ENCODE measurements around the gene S1PR4.

S1PR4 gene, protein sequence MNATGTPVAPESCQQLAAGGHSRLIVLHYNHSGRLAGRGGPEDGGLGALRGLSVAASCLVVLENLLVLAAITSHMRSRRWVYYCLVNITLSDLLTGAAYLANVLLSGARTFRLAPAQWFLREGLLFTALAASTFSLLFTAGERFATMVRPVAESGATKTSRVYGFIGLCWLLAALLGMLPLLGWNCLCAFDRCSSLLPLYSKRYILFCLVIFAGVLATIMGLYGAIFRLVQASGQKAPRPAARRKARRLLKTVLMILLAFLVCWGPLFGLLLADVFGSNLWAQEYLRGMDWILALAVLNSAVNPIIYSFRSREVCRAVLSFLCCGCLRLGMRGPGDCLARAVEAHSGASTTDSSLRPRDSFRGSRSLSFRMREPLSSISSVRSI

DNA sequence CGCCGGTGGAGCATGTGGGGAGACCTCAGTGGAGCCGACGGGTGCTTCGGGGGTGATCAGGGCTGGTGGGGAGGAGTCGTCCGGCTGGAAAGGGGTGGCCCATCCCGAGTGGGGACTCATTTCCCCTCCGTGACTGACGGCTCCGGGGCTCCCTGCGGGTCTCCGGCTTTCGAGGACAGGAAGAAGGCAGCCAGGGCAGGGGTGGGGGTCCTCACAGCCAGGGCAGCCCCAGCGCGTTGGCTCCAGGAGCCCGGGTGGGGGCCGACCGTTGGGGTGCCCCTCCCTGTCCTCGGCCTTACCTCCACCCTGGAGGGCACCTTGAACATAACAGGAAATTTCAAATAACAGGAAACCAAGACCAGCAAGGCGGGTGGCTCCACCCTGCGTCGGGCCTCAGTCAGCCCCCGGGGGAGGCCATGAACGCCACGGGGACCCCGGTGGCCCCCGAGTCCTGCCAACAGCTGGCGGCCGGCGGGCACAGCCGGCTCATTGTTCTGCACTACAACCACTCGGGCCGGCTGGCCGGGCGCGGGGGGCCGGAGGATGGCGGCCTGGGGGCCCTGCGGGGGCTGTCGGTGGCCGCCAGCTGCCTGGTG lies at the start of gene S1PR4:
TSS of gene S1PR4 (plus strand) at position 393 of the 596 bp plus-strand sequence. CDS start at position 417, 24 bp downstream.
- DNase-seq: peak; percentile 62

DNA sequence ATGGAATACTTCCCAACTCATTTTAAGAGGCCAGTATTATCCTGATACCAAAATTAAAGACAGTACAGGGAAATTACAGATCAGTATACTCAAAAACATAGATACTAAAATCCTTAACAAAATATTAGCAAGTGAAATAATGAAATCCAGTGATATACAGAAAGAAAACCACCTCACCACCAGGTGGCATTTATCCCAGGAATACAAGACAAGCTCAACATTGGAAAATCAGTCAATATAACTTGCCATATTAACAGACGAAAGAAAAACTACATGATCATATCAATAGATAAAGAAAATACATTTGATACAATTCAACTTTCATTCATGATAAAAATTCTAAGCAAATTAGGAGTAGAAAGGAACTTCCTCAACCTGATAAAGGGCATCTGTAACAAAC lies 49.5 kb upstream of the S1PR4 start:
- no peak for DNase-seq

DNA sequence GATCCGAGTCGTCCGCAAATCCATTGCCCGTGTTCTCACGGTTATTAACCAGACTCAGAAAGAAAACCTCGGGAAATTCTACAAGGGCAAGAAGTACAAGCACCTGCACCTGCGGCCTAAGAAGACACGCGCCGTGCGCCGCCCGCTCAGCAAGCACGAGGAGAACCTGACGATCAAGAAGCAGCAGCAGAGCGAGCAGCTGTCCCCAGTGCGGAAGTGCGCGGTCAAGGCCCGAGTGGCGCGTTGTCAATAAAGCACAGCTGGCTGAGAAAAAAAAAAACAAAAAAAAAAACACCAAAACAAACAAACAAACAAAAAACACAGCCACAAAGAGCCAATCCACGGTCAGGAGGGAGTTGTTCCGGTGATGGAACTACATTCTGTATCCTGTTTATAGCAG lies 47.4 kb upstream of the S1PR4 start:
- DNase-seq: no peak

DNA sequence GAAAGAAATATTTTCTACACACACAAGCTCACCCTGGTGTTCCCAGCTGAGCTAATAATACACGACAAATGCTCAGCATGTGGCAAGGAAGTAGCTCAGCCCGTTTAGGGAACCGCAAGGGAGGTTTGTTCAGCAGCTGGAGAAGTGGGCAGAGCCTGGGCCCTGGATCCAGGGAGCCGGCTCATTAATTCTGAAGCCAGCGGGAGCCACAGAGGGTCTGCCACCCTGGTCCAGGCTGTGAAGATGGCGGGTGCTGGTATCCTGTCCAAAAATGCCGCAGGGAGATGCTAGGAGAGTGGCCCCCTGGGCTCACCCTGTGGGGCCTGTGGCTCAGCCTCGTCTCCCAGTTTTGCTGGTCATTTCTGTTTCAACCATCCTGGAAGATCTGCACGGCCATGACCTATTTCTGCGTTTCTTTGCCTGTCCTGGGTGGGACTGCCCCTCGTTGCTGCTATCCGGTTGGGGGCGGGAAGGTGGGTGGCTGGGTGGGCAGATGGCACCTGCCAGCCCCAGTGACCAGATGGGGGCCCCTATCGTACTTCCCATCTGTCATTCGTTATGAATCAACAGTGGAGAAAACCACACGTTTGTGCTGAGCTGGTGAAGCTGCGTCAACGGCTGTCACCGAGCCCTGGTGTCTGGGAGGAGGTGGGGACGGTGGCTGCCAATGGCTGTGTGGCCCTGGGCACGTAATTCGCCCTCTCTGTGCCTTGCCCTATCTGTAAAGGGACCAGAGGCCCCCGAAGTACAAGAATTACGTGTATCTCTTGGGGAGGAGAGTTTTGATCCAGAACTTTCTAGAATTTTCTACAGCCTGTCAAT lies 45.4 kb upstream of the S1PR4 start:
- DNase-seq: peak; percentile 92

DNA sequence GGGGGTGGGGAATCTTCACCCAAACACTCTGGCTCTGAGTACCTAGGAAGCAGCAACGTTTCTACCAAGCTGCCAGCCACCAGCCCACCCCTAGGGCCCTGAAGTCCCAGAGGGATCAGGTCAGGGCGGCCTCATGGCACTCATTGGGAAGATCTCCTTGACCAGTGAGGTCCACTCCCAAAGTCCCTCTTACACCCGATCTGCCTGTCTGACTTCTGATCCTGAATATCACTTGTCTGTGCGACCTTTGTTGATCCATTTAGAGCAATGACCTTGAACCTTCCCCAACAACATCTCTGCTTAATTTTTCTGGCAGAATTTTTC lies 44.8 kb upstream of the S1PR4 start:
- no peak for DNase-seq

DNA sequence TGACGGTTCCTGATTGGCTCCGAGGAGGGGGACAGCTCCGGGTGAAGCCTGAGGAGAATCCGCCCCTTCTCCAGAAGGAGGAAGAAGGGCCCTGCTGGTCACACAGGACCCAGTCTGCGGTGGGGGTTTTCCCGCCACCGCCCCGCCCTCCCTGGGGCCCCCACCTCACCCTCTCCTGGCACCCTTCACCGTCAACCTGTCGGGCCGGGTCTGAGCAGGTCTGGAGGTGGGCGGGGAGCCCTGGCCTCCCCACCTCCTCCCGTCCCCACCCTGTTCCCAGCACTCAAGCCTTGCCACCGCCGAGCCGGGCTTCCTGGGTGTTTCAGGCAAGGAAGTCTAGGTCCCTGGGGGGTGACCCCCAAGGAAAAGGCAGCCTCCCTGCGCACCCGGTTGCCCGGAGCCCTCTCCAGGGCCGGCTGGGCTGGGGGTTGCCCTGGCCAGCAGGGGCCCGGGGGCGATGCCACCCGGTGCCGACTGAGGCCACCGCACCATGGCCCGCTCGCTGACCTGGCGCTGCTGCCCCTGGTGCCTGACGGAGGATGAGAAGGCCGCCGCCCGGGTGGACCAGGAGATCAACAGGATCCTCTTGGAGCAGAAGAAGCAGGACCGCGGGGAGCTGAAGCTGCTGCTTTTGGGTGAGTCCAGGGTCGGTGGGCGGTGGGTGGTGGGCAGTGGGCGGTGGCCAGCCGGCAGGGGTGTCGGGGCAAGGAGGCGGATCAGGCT lies 42.4 kb upstream of the S1PR4 start, which contains the start of gene GNA15:
TSS of gene GNA15 (plus strand) at position 73 of the 723 bp plus-strand sequence. CDS start at position 491, 418 bp downstream.
- peak; percentile 49 for DNase-seq

DNA sequence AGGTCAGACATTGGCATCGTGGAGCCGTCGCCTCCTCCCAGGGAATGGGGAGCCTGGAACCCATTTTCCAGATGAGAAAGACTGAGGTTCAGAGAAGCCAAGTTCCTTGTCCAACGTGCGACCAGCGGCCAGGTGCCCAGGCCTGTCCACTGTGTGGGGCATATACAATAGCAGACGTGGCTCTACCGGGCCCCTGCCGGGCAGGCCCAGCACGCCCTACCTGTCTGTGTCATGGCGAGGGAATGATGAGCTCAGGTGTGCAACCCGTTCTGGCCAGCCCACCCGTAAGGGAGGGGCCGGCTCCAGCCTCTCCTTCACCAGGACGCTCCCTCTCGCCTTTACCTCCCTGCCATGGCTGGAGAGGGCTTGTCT lies 41.9 kb upstream of the S1PR4 start:
- DNase-seq: no peak

DNA sequence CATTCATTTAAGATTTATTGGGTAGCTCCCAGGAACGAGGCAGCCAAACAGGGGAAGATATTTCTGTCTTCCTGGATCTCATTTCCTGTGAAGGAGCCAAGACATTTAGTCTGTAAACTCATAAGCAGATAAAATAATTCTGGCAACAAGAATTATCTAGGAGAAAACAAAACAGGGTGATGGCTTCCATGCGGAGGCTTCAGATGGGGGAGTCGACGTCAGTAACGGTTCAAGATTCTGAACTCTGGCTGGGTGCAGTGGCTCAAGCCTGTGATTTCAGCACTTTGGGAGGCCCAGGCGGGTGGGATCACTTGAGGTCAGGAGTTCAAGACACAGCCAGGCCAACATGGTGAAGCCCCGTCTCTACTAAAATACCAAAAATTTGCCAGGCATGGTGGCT lies 41.5 kb upstream of the S1PR4 start:
- no peak for DNase-seq

DNA sequence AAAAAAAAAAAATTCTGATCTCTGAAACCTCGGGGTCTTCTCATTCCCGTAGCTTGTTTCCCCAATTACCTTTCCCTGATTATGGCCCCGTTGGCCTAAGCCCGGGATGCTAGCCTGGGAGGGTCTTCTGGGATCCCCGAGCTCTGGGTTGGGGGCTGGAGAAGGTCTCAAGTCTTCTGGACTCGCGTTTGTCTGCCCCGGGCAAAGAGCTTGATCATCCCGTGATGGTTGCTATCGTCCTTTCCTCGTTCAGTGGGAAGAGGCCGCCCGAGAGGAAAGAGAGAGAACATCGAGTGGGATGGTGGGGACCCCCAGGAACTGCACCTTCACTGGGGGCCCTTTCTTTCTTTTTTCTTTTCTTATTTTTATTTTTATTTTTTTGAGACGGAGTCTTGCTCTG lies 40.3 kb upstream of the S1PR4 start:
- DNase-seq: no peak

DNA sequence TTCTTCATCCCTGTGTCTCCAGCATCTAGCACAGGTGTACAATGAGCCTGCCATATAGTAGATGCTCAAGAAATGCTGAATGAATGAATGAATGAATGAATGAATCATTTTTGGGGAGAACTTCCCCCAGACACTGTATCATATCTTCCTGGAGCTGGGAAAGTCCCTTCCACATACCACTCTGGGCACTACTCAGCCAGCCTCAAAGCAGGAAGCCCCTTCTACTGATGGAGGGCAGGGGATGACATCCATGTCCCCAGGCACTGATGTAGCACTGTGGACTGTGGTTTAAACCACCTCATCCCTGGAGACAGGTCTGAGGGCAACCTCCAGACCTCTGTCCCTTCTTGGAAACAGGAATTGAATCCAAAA lies 37.9 kb upstream of the S1PR4 start:
- DNase-seq: no peak

DNA sequence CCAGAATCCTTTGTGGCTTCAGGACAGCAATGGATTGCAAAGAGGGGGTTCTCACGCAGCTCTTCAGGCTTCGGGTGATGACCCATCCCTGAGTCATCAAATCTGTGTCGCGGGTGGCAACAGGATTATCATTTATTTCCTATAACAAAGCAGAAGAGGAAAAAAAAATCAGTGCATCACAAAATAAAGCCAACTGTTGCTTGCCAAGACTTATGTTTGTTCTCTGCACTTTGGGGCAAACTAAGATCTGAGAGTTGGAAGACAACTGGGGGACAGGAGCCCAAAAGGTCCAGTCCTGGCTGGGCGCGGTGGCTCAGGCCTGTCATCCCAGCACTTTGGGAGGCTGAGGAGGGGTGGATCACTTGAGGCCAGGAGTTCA lies 36.3 kb upstream of the S1PR4 start:
- DNase-seq: peak; percentile 72

DNA sequence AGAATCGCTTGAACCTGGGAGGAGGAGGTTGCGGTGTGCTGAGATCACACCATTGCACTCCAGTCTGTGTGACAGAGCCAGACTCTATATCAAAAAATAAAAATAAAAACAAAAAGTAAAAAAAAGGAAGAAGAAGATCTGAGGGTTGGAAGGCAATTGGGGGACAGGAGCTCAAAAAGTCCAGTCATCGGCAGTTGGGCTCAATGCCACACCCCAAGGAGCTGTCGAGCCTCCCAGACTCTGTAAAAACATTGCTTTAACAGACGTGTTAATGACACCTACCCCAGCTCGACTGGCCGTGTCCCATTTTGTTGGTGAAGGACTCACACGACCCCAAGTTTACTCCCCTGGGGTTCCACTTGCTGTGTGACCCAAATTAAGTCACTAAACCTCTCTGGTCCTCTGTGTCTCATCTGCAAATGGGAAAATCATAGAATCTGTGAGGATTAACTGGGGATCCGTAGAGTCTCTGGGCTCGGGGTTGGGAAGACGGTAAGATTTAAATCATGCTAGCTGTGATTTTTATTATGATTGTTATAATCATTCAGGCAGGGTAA lies 35.7 kb upstream of the S1PR4 start:
- no peak for DNase-seq

DNA sequence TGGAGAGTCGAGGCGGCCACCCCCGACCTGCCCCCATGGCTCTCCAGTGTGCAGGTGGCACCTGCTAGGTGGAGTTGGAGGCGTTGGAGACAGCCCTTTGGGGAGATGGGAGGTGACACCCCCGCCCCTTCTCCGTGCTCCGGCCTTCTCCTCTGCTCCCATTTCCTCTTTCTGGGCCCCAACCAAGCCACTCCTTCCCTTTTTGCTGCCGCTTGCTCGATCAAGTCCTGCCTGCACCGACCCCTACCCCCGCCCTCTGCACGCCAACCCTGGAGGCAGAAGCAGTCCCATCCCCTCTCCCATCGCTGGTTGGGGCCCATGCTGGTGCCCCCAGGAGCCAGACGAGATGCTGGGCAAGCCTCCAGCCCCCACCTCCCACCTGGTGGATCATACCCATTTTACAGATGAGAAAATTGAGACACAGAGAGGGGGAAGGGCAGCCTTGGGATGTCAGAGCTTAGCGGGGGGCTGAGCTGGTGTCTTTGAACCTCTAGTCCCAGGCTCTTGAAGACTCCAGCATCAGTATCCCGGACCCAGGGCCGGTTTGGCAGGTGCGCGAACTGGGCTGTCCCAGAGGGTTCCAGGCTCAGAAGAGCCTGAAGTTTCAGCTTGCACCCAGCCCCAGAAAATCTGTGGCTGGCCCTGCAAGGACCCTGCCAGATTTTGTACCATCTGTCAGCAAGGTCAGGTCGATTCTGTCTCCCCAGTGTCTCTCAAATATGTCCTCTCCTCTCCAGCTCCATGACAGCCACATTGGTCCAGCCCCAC lies 32.5 kb upstream of the S1PR4 start:
- DNase-seq: no peak

DNA sequence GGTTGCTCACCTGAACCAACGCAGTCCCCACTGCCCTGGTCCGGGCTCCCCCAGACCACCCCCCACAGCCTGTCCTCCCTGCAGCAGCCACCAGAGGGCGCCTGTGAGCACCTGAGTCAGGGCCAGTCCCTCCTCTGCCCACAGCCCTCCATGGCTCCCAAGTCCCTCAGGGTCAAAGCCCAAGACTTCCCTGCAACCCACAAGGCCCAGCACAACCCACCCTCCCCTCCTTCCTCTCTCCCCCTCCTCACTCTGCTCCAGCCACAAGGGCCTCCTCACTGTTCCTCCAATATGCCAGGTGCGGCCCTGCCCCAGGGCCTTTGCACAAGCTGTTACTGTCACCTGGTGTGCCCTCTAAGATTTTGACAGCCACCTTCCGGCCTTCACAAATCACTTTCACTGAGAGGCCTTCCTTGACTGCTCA lies 31.9 kb upstream of the S1PR4 start:
- peak; percentile 64 for DNase-seq

DNA sequence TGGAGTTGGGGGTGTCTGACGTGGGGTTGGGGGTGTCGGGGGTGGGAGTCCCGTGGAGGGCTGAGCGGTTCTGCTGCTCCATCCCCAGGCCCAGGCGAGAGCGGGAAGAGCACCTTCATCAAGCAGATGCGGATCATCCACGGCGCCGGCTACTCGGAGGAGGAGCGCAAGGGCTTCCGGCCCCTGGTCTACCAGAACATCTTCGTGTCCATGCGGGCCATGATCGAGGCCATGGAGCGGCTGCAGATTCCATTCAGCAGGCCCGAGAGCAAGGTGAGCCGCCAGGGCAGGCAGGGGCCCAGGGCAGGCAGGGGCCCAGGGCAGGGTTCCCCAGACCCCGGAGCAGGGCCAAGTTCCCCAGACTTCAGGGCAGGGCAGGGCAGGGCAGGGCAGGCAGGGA lies 30.1 kb upstream of the S1PR4 start:
- no peak for DNase-seq

DNA sequence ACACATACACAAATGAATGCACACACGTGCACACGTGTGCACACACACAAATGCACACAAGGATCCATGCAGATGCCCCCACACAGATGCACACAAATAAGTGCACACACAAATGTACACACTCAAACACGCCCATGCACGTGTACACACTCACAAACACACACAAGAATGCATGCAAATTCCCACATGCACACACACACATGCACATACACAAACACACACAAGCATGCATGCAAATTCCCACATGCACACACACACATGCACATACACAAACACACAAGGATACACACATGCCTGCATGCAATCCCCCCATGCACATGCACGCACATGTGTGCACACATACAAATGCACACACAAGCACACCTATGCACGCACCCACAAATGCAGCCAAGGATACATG lies 29.5 kb upstream of the S1PR4 start:
- DNase-seq: no peak

DNA sequence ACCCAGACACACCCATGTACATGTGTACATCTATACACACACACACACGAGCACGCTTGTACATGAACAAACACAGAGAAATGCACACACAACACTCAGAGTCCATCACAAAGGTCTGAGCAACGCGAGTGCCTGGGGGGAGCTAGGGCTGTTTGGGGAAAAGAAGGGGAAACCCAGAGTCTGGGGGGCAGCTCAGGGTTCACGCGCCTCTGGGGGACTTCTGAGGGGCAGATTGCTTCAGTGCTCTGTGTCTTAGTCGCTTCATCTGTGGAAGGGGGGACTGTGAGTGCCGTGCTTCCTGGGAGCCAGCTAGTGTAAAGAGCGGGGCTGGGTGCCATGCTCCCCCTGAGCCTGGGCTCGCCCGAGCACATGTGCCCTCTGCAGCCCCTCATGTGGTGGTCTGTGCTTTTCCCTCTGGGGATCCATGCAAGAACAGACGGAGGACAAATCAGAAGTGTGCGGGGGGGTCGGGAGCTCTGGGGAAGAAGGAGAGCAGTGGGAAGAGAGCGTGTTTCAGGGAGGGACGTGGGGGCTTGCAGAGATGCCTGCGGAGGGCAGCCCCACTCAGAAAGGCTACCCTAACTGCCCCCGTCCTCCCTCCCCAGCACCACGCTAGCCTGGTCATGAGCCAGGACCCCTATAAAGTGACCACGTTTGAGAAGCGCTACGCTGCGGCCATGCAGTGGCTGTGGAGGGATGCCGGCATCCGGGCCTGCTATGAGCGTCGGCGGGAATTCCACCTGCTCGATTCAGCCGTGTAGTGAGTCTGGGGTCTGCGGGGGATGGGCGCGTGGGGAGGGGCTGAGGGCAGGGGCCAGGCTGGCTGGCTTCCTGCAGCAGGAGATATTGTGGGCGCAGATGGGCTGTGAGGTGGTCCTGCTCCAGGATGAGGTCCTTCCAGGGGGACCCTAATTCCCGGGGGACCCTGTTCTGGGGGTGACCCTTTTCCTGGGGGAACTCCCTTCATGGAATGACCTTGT lies 28.8 kb upstream of the S1PR4 start:
- no peak for DNase-seq

DNA sequence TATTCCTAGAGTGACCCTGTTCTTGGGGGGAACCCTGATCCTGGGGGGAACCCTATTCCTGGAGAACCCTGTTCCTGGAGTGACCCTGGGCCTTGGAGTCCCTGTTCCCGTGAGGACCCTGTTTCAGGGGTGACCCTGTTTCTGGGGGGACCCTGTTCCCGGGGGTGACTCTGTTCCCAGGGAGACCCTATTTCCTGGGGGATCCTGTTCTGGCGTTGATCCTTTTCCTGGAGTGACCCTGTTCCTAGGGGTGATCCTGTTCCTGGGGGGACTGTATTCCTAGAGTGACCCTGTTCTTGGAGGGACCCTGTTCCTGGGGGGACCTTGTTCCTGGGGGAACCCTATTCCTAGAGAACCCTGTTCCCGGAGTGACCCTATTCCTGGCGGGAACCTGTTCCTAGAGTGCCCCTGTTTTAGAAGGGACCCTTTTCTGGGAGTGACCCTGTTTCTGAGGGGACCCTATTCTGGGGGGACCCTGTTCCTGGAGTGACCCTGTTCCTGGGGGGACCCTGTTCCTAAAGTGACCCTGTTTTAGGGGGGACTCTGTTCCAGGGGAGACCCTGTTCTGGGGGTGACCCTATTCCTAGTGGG lies 27.7 kb upstream of the S1PR4 start:
- DNase-seq: no peak

DNA sequence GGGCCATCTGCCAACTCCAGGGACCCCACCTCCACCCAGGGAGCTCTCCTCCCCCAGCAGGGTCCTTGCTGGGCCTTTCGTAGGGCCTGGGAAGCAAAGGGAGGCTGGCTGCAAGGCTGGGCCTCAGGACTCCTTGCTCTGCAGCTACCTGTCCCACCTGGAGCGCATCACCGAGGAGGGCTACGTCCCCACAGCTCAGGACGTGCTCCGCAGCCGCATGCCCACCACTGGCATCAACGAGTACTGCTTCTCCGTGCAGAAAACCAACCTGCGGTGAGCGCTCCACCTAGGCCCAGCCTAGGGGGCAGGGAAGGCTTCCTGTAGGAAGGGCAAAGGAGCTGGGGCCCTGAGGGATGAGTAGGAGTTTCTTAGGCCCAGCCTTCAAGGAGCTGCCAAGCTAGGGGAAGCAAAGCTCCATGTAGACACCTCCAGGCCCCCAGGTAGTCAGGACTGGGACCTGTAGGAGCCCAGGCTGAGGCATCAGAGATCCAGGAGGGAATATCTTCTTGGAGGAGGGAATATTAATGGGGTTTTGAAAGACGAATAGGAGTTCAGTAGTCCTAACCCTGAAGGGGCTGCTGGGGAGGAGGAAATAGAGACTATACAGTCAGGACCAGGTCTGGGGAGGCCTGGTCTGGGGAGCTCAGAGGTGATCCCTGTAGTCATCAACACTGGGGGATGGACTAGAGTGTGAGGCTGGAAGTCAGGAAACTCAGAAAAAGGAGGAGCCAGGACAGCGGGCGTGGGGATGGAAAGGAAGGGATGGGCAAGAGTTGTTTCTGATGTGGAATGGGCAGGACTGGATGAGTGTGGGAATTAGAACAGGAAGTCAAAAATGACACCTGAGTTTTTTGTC lies 26.8 kb upstream of the S1PR4 start:
- no peak for DNase-seq

DNA sequence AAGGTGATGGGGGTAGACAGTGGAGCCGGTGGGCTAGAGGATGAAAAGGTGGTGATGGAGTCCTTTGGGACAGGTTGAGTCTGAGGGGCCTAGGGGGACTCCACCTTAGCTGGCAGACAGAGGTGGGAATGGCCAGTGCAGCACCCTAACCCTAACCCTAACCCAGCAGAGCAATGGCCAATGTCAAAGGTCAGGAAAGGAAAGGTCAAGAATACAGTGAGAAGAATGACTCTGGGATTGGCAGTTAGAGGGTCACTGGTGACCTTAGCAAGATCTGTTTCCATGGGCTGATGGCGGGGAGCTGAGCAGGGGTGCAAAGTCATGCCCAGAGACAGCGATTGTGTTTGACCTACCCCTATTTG lies 26.2 kb upstream of the S1PR4 start:
- DNase-seq: no peak
